ENCODE results near the gene TMEM151B. TPM values are rescaled to one million over a fixed set of nuclear protein-coding genes. Genes with fewer than 3 reads are reported as not detected.
A peak's percentile ranks its signal among the peaks of the same experiment; 100 is the strongest.

TMEM151B gene
- total and polyA plus RNA-seq, 9 of the 15 experiments (the other 6 are each of a cell fraction or from before 2014, with no cell fraction given), result not detected

DNA sequence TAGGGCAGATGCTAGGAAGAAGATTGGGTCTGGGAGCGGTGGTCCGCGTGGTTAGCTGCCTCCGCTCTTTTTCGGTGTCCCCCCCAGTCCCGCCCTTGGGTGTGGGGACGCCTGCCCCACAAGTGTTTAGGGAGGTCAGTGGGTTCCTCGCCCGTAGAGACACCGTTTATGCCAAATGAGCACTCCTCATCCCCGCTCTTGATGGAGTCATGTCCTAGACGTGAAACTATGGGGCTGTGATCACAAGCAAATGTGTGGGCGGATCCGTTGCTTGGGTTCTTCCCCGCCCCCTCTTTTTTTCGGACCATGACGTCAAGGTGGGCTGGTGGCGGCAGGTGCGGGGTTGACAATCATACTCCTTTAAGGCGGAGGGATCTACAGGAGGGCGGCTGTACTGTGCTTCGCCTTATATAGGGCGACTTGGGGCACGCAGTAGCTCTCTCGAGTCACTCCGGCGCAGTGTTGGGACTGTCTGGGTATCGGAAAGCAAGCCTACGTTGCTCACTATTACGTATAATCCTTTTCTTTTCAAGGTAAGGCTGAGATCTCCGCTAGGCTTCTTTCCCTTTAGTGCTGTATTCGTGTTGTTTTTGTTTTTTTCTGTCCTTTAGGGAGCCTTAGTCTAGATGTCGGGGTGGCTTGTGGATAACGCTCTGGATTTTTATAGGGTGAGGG, 23.4 kb upstream of the TMEM151B start, which contains the start of gene HSP90AB1 (continued):
- TF ChIP-seq KDM2B (CRISPR knock-in tag; IDR thresholded peaks at IDR 0.05) (no peak), DDX20 (tag; IDR thresholded peaks at IDR 0.05; ENCODE audit: low read depth) (no peak), ZNF785 (CRISPR knock-in tag; IDR thresholded peaks at IDR 0.05) (no peak), XRCC3 (IDR thresholded peaks at IDR 0.05) (no peak), MED1 (CRISPR knock-in tag; IDR thresholded peaks at IDR 0.05; ENCODE audit: borderline replicate concordance) (peak; percentile 34; the same call in 1 of the 2 replicates), TFAM (CRISPR knock-in tag; conservative IDR thresholded peaks at IDR 0.05) (no peak), MTA3 (IDR thresholded peaks at IDR 0.05; ENCODE audit: borderline replicate concordance) (peak; percentile 99), FOXK1 (CRISPR knock-in tag; IDR thresholded peaks at IDR 0.05; ENCODE audit: borderline replicate concordance) (peak; percentile 99), CBX1 (IDR thresholded peaks at IDR 0.05; ENCODE audit: low read depth) (peak; percentile 22; the same call in 1 of the 2 replicates), HDAC6 (IDR thresholded peaks at IDR 0.05; ENCODE audit: low read depth, low read length) (peak; percentile 91)
- TF ChIP-seq, protein P1, sequence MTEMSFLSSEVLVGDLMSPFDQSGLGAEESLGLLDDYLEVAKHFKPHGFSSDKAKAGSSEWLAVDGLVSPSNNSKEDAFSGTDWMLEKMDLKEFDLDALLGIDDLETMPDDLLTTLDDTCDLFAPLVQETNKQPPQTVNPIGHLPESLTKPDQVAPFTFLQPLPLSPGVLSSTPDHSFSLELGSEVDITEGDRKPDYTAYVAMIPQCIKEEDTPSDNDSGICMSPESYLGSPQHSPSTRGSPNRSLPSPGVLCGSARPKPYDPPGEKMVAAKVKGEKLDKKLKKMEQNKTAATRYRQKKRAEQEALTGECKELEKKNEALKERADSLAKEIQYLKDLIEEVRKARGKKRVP (CRISPR knock-in tag; IDR thresholded peaks at IDR 0.05), result no peak
- TF ChIP-seq, protein P2, sequence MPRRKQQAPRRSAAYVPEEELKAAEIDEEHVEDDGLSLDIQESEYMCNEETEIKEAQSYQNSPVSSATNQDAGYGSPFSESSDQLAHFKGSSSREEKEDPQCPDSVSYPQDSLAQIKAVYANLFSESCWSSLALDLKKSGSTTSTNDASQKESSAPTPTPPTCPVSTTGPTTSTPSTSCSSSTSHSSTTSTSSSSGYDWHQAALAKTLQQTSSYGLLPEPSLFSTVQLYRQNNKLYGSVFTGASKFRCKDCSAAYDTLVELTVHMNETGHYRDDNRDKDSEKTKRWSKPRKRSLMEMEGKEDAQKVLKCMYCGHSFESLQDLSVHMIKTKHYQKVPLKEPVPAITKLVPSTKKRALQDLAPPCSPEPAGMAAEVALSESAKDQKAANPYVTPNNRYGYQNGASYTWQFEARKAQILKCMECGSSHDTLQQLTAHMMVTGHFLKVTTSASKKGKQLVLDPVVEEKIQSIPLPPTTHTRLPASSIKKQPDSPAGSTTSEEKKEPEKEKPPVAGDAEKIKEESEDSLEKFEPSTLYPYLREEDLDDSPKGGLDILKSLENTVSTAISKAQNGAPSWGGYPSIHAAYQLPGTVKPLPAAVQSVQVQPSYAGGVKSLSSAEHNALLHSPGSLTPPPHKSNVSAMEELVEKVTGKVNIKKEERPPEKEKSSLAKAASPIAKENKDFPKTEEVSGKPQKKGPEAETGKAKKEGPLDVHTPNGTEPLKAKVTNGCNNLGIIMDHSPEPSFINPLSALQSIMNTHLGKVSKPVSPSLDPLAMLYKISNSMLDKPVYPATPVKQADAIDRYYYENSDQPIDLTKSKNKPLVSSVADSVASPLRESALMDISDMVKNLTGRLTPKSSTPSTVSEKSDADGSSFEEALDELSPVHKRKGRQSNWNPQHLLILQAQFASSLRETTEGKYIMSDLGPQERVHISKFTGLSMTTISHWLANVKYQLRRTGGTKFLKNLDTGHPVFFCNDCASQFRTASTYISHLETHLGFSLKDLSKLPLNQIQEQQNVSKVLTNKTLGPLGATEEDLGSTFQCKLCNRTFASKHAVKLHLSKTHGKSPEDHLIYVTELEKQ (CRISPR knock-in tag; IDR thresholded peaks at IDR 0.05), result no peak
- TF ChIP-seq, protein P3, sequence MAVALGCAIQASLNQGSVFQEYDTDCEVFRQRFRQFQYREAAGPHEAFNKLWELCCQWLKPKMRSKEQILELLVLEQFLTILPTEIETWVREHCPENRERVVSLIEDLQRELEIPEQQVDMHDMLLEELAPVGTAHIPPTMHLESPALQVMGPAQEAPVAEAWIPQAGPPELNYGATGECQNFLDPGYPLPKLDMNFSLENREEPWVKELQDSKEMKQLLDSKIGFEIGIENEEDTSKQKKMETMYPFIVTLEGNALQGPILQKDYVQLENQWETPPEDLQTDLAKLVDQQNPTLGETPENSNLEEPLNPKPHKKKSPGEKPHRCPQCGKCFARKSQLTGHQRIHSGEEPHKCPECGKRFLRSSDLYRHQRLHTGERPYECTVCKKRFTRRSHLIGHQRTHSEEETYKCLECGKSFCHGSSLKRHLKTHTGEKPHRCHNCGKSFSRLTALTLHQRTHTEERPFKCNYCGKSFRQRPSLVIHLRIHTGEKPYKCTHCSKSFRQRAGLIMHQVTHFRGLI (CRISPR knock-in tag; IDR thresholded peaks at IDR 0.05), result no peak
- TF ChIP-seq, protein P4, sequence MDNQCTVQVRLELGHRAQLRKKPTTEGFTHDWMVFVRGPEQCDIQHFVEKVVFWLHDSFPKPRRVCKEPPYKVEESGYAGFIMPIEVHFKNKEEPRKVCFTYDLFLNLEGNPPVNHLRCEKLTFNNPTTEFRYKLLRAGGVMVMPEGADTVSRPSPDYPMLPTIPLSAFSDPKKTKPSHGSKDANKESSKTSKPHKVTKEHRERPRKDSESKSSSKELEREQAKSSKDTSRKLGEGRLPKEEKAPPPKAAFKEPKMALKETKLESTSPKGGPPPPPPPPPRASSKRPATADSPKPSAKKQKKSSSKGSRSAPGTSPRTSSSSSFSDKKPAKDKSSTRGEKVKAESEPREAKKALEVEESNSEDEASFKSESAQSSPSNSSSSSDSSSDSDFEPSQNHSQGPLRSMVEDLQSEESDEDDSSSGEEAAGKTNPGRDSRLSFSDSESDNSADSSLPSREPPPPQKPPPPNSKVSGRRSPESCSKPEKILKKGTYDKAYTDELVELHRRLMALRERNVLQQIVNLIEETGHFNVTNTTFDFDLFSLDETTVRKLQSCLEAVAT (IDR thresholded peaks at IDR 0.05), result peak; percentile 99
- TF ChIP-seq, protein P5, sequence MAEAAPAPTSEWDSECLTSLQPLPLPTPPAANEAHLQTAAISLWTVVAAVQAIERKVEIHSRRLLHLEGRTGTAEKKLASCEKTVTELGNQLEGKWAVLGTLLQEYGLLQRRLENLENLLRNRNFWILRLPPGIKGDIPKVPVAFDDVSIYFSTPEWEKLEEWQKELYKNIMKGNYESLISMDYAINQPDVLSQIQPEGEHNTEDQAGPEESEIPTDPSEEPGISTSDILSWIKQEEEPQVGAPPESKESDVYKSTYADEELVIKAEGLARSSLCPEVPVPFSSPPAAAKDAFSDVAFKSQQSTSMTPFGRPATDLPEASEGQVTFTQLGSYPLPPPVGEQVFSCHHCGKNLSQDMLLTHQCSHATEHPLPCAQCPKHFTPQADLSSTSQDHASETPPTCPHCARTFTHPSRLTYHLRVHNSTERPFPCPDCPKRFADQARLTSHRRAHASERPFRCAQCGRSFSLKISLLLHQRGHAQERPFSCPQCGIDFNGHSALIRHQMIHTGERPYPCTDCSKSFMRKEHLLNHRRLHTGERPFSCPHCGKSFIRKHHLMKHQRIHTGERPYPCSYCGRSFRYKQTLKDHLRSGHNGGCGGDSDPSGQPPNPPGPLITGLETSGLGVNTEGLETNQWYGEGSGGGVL (CRISPR knock-in tag; IDR thresholded peaks at IDR 0.05), result no peak
- TF ChIP-seq, protein P6, sequence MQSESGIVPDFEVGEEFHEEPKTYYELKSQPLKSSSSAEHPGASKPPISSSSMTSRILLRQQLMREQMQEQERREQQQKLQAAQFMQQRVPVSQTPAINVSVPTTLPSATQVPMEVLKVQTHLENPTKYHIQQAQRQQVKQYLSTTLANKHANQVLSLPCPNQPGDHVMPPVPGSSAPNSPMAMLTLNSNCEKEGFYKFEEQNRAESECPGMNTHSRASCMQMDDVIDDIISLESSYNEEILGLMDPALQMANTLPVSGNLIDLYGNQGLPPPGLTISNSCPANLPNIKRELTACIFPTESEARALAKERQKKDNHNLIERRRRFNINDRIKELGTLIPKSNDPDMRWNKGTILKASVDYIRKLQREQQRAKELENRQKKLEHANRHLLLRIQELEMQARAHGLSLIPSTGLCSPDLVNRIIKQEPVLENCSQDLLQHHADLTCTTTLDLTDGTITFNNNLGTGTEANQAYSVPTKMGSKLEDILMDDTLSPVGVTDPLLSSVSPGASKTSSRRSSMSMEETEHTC (IDR thresholded peaks at IDR 0.05), result 0 out of 2 replicates have a peak, but pooled peaks have one; percentile 2

Data from K562 (cell line).